ENCODE results near the gene RNF135. TPM values are rescaled to one million over a fixed set of nuclear protein-coding genes. Genes with fewer than 3 reads are reported as not detected.
A peak's percentile ranks its signal among the peaks of the same experiment; 100 is the strongest.
"Not testable (repeated sequence)": the region's sequence is repeated elsewhere in the genome, so short reads cannot be mapped to it uniquely, and the experiment has no call there.

Gene RNF135
- total RNA-seq, 2 donors from 2014 or later = 14.8 to 20.7 TPM

DNA sequence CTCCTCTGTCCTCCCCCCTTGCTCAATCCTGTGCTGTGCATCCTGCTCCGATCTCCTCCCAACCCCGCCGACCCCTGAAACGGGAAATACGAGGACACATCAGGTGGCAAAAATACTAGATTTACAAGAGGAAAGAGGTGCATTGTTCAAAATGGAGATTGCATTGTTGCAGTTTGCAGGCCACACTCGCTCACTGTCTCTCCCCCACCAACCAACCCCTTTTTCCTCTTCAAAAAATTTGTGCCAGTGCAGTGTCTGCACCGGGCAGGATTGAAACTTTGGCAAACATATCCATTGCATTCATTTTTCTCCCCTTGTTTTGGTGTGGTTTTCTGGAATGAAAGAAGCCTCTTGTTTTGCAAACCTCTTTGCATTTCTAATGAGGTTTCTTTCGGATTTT, 61.0 kb downstream of the RNF135 start:
- H3K27ac Mint-ChIP-seq = no peak overlapping the region
- WGBS, 2 experiments (ENCODE audit: insufficient coverage in 1 of 2, insufficient read length in 1 of 2) = 89 to 92% methylated on average over 2 to 8 of the region's 8 CpGs

GRCh38 chr17:31035611-31036010, 64.8 kb downstream of the RNF135 start:
- peak overlapping the region; percentile 62 for H3K27ac Mint-ChIP-seq
- WGBS, 2 experiments (ENCODE audit: insufficient coverage in 1 of 2, insufficient read length in 1 of 2) = 91 to 94% methylated on average over 2 to 4 of the region's 5 CpGs
- H3K4me1 ChIP-seq (ENCODE audit: control insufficient read depth, insufficient read depth, low read length) = not testable (repeated sequence)

More for the DNA sequence above, 61.0 kb downstream of the RNF135 start:
- Mint-ChIP-seq H3K36me3 (ENCODE audit: low read depth) (no peaks in the 10 kb centered on the region), H3K4me3 (no peak overlapping the region), H3K27me3 (ENCODE audit: insufficient read depth) (no peaks in the 10 kb centered on the region), H3K9me3 (no peaks in the 10 kb centered on the region), H3K4me1 (peaks cover 3% of the 10 kb centered on the region)
- DNase-seq = no peak
- Histone ChIP-seq H3K36me3 (ENCODE audit: control insufficient read depth, insufficient read depth, low read length) (no peaks in the 10 kb centered on the region), H3K4me3 (ENCODE audit: low read length) (no peak overlapping the region), H3K9me3 (ENCODE audit: control insufficient read depth, low read length) (no peaks in the 10 kb centered on the region), H3K4me1 (ENCODE audit: control insufficient read depth, insufficient read depth, low read length) (no peaks in the 10 kb centered on the region), H3K27me3 (ENCODE audit: control insufficient read depth, insufficient read depth, low read length, poor library complexity, severe bottlenecking) (no peaks in the 10 kb centered on the region), H3K9ac (ENCODE audit: extremely low read depth, low read length, poor library complexity, severe bottlenecking) (no peak overlapping the region), H3K27ac (ENCODE audit: low read depth, low read length) (no peak overlapping the region)
- TF ChIP-seq, protein P1, sequence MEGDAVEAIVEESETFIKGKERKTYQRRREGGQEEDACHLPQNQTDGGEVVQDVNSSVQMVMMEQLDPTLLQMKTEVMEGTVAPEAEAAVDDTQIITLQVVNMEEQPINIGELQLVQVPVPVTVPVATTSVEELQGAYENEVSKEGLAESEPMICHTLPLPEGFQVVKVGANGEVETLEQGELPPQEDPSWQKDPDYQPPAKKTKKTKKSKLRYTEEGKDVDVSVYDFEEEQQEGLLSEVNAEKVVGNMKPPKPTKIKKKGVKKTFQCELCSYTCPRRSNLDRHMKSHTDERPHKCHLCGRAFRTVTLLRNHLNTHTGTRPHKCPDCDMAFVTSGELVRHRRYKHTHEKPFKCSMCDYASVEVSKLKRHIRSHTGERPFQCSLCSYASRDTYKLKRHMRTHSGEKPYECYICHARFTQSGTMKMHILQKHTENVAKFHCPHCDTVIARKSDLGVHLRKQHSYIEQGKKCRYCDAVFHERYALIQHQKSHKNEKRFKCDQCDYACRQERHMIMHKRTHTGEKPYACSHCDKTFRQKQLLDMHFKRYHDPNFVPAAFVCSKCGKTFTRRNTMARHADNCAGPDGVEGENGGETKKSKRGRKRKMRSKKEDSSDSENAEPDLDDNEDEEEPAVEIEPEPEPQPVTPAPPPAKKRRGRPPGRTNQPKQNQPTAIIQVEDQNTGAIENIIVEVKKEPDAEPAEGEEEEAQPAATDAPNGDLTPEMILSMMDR (conservative IDR thresholded peaks at IDR 0.05) = no peak

GRCh38 chr17:31040837-31041236, 70.0 kb downstream of the RNF135 start:
- not testable (repeated sequence) for H3K27me3 ChIP-seq (ENCODE audit: control insufficient read depth, insufficient read depth, low read length, poor library complexity, severe bottlenecking); H3K9me3 Mint-ChIP-seq; H3K27me3 Mint-ChIP-seq (ENCODE audit: insufficient read depth); H3K4me3 Mint-ChIP-seq; H3K4me1 Mint-ChIP-seq; H3K9me3 ChIP-seq (ENCODE audit: control insufficient read depth, low read length); H3K27ac ChIP-seq (ENCODE audit: low read depth, low read length); H3K36me3 Mint-ChIP-seq (ENCODE audit: low read depth); H3K4me3 ChIP-seq (ENCODE audit: low read length); DNase-seq; H3K4me1 ChIP-seq (ENCODE audit: control insufficient read depth, insufficient read depth, low read length); H3K9ac ChIP-seq (ENCODE audit: extremely low read depth, low read length, poor library complexity, severe bottlenecking); H3K27ac Mint-ChIP-seq; H3K36me3 ChIP-seq (ENCODE audit: control insufficient read depth, insufficient read depth, low read length)
- 92 to 100% methylated on average over 2 to 6 of the region's 7 CpGs for WGBS, 2 experiments (ENCODE audit: insufficient coverage in 1 of 2, insufficient read length in 1 of 2)

More at GRCh38 chr17:31035611-31036010, 64.8 kb downstream of the RNF135 start:
- not testable (repeated sequence) for H3K4me1 Mint-ChIP-seq; H3K9me3 ChIP-seq (ENCODE audit: control insufficient read depth, low read length); H3K36me3 ChIP-seq (ENCODE audit: control insufficient read depth, insufficient read depth, low read length); H3K9me3 Mint-ChIP-seq; H3K4me3 Mint-ChIP-seq; H3K27me3 ChIP-seq (ENCODE audit: control insufficient read depth, insufficient read depth, low read length, poor library complexity, severe bottlenecking); H3K36me3 Mint-ChIP-seq (ENCODE audit: low read depth); H3K27me3 Mint-ChIP-seq (ENCODE audit: insufficient read depth); DNase-seq; H3K27ac ChIP-seq (ENCODE audit: low read depth, low read length); H3K4me3 ChIP-seq (ENCODE audit: low read length); H3K9ac ChIP-seq (ENCODE audit: extremely low read depth, low read length, poor library complexity, severe bottlenecking)

DNA sequence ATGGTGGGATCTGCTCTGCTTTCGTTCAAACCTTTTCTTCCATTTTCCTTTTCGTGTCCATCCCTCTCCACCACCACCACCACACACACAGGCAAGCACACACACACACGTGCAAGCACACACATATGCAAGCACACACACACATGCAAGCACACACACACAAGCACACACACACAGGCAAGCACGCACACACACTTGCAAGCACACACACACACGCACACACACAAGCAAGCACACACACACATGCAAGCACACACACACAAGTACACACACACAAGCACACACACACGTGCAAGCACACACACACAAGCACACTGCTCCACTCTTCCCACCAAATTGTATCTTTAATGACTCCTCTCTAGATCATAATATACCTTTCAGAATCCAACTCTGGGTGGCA, 71.5 kb downstream of the RNF135 start:
- WGBS, 2 experiments (ENCODE audit: insufficient coverage in 1 of 2, insufficient read length in 1 of 2) = 87% methylated on average over 5 of the region's 6 CpGs; no CpG with 5 or more reads in 1 of the 2 experiments
- not testable (repeated sequence) for H3K27me3 Mint-ChIP-seq (ENCODE audit: insufficient read depth); H3K27ac ChIP-seq (ENCODE audit: low read depth, low read length); H3K9me3 ChIP-seq (ENCODE audit: control insufficient read depth, low read length); H3K4me1 ChIP-seq (ENCODE audit: control insufficient read depth, insufficient read depth, low read length); H3K36me3 Mint-ChIP-seq (ENCODE audit: low read depth); H3K4me1 Mint-ChIP-seq; H3K4me3 Mint-ChIP-seq; H3K36me3 ChIP-seq (ENCODE audit: control insufficient read depth, insufficient read depth, low read length); H3K9me3 Mint-ChIP-seq; H3K4me3 ChIP-seq (ENCODE audit: low read length); H3K9ac ChIP-seq (ENCODE audit: extremely low read depth, low read length, poor library complexity, severe bottlenecking); DNase-seq; H3K27ac Mint-ChIP-seq; H3K27me3 ChIP-seq (ENCODE audit: control insufficient read depth, insufficient read depth, low read length, poor library complexity, severe bottlenecking)

GRCh38 chr17:31046856-31047425, 76.1 kb downstream of the RNF135 start:
- not testable (repeated sequence) for H3K27me3 Mint-ChIP-seq (ENCODE audit: insufficient read depth)
- WGBS, 2 experiments (ENCODE audit: insufficient coverage in 1 of 2, insufficient read length in 1 of 2) = 93% methylated on average over 2 of the region's 7 CpGs; no CpG with 5 or more reads in 1 of the 2 experiments

More at GRCh38 chr17:31046856-31047425, 76.1 kb downstream of the RNF135 start:
- not testable (repeated sequence) for H3K4me1 ChIP-seq (ENCODE audit: control insufficient read depth, insufficient read depth, low read length); H3K9me3 Mint-ChIP-seq; H3K36me3 ChIP-seq (ENCODE audit: control insufficient read depth, insufficient read depth, low read length); H3K4me1 Mint-ChIP-seq; H3K9ac ChIP-seq (ENCODE audit: extremely low read depth, low read length, poor library complexity, severe bottlenecking); H3K36me3 Mint-ChIP-seq (ENCODE audit: low read depth); H3K27me3 ChIP-seq (ENCODE audit: control insufficient read depth, insufficient read depth, low read length, poor library complexity, severe bottlenecking); DNase-seq; H3K9me3 ChIP-seq (ENCODE audit: control insufficient read depth, low read length); H3K27ac ChIP-seq (ENCODE audit: low read depth, low read length); H3K4me3 ChIP-seq (ENCODE audit: low read length); H3K27ac Mint-ChIP-seq; H3K4me3 Mint-ChIP-seq

Data from endodermal cell (in vitro differentiated cells).